Measurements from ENCODE around the gene CHMP2A. TPM values are rescaled to one million over a fixed set of nuclear protein-coding genes. Genes with fewer than 3 reads are reported as not detected.

CHMP2A gene
- total and polyA plus RNA-seq, 8 donors, result 84.1 to 120 (median 96.2) TPM

- peaks cover 9 to 19% of the 10 kb centered on the region in 2 donors for H3K4me1 ChIP-seq
- DNase-seq, result peak in 2 of 4 donors; percentile 65 to 88
- peak overlapping the region; percentile 24 to 35 for H3K4me3 ChIP-seq
- H3K27ac ChIP-seq, result peak overlapping the region in 1 of 2 donors; percentile 33
- H3K9me3 ChIP-seq, result no peaks in the 10 kb centered on the region
- H3K27me3 ChIP-seq, result peaks cover 6 to 19% of the 10 kb centered on the region in 2 donors
- intact Hi-C loops (cut with DNase I), result no loop called here
- TF ChIP-seq CTCF (IDR thresholded peaks at IDR 0.05), result no peak
- peak; percentile 90 for ATAC-seq
- H3K36me3 ChIP-seq, result no peaks in the 10 kb centered on the region
These were observed 16.4 kb downstream of the CHMP2A start for GRCh38 chr19:58538257-58539168.

- DNase-seq, result no peak
- no peak overlapping the region for H3K4me3 ChIP-seq
- ATAC-seq, result no peak
- no peaks in the 10 kb centered on the region for H3K36me3 ChIP-seq
- no peaks in the 10 kb centered on the region for H3K9me3 ChIP-seq
- H3K27me3 ChIP-seq, result peaks cover 6 to 19% of the 10 kb centered on the region in 2 donors
- no peak for TF ChIP-seq CTCF (IDR thresholded peaks at IDR 0.05)
- peaks cover 9 to 15% of the 10 kb centered on the region in 2 donors for H3K4me1 ChIP-seq
- intact Hi-C loops (cut with DNase I), result no loop called here
- no peak overlapping the region for H3K27ac ChIP-seq
These were observed 17.8 kb downstream of the CHMP2A start for GRCh38 chr19:58536852-58537798.

- TF ChIP-seq CTCF (IDR thresholded peaks at IDR 0.05), result no peak
These were observed 19.0 kb downstream of the CHMP2A start for GRCh38 chr19:58535857-58536256.

DNA sequence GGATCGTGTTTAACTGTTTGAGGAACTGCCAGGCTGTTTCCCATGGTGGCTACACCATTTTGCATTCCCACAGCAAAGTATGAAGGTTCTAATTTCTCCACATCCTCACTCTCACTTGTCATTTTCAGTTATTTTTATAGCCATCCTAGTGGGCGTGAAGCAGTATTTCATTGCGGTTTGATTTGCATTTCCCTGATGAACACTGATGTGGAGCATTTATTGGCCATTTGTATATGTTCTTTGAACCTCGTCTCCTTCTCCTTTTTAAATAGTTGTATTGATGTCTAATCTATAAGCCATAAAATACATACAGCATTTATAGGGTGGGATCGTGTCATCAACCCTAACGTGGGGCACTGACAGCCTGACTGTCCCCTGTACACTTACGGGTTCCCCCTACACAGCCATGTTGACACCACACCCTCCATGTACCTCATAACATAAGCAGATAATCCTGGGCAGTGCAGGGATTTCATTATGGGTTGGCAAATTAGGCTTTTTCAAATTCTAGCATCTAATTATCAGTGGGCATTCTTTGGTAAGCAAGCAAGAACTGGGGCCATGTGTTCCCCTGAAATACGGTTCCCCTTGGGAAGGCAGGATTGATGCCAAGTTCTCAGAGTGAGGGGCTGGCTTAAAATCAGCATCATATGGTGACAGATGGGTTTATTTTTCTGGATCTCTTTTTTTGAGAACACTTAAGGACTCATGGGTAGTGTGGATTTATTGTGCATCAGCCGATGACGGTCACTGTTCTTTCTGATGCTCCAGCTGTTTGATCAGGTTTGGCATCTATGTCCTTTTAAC lies 23.7 kb downstream of the CHMP2A start:
- no peak for TF ChIP-seq CTCF (IDR thresholded peaks at IDR 0.05)
- no peak overlapping the region for H3K4me3 ChIP-seq
- ATAC-seq, result no peak
- DNase-seq, result no peak
- peaks cover 0 to 10% of the 10 kb centered on the region in 2 donors for H3K27me3 ChIP-seq
- no peaks in the 10 kb centered on the region for H3K9me3 ChIP-seq
- H3K36me3 ChIP-seq, result no peaks in the 10 kb centered on the region
- no peak overlapping the region for H3K27ac ChIP-seq
- H3K4me1 ChIP-seq, result no peaks in the 10 kb centered on the region
- intact Hi-C loops (cut with DNase I), result no loop called here

More at GRCh38 chr19:58535857-58536256, 19.0 kb downstream of the CHMP2A start:
- H3K36me3 ChIP-seq, result no peaks in the 10 kb centered on the region
- intact Hi-C loops (cut with DNase I), result no loop called here
- DNase-seq (no peak), ATAC-seq (no peak)
- H3K4me1 ChIP-seq, result peaks cover 9 to 15% of the 10 kb centered on the region in 2 donors
- no peak overlapping the region for H3K4me3 ChIP-seq
- no peaks in the 10 kb centered on the region for H3K9me3 ChIP-seq
- H3K27me3 ChIP-seq, result peaks cover 6 to 27% of the 10 kb centered on the region in 2 donors
- H3K27ac ChIP-seq, result no peak overlapping the region
